Measurements from ENCODE around the gene BTBD18. TPM values are rescaled to one million over a fixed set of nuclear protein-coding genes. Genes with fewer than 3 reads are reported as not detected.

Gene BTBD18
- total and polyA plus RNA-seq, 10 of the 15 experiments (the other 5 are each of a cell fraction or from before 2014, with no cell fraction given), result 0.05 to 0.58 (median 0.19) TPM; not detected in 6

GRCh38 chr11:57712256-57713150 is 39.1 kb downstream of the BTBD18 start, which contains the start of gene TMX2:
TSS of gene TMX2 (plus strand) at chr11:57712593. CDS start at chr11:57712619, 26 bp downstream.
- TSS peak; percentile 76 for BruUV-seq (replicated peaks)
- H3K9ac ChIP-seq (ENCODE audit: control insufficient read depth, insufficient read depth, low read length), result peak within 1 kb of the TSS; percentile 91
- H4K20me1 ChIP-seq (ENCODE audit: control insufficient read depth, insufficient read depth), result no peaks in the 10 kb centered on the region
- no peaks in the 10 kb centered on the region for H3K9me3 ChIP-seq (replicated peaks; ENCODE audit: control insufficient read depth, insufficient read depth, low read length)
- ChIA-PET CTCF (interaction anchor here (0.6 to 3.0 kb wide), 11 partner anchors 39 to 811 kb away, joined by 3 to 28 read pairs (median 3); partner anchors contain the start of genes BTBD18 and UBE2L6), SMC1A (ENCODE audit: uncharacterized antibody, unreplicated experiment) (interaction anchor here (0.6 to 3.6 kb wide), 9 partner anchors 11 to 88 kb away, joined by 3 to 27 read pairs (median 4); partner anchors contain the start of gene SELENOH), RAD21 (ENCODE audit: unreplicated experiment) (interaction anchor here (0.7 to 4.0 kb wide), 6 partner anchors 17 to 145 kb away, joined by 3 to 25 read pairs (median 3); partner anchors contain the start of genes SELENOH and UBE2L6), POLR2A (interaction anchor here (0.6 to 1.5 kb wide), 6 partner anchors 10 to 197 kb away, joined by 3 to 6 read pairs (median 4); partner anchors contain the start of genes SELENOH and SLC43A1)
- no peaks in the 10 kb centered on the region for H3K36me3 ChIP-seq (ENCODE audit: control insufficient read depth in 2 of 2, insufficient read depth in 2 of 2, low read length in 1 of 2)
- no peaks in the 10 kb centered on the region for H3K27me3 ChIP-seq (replicated peaks in 1 of 2; ENCODE audit: control insufficient read depth in 2 of 2, insufficient read depth in 2 of 2, low read length in 1 of 2)
- H3K4me3 ChIP-seq, result peak within 1 kb of the TSS; percentile 97
- 1% methylated on average over 51 of the region's 53 CpGs for WGBS (ENCODE audit: insufficient coverage, insufficient replicate concordance, low lambda C conversion rate, missing lambda C conversion rate)
- H2AFZ ChIP-seq (ENCODE audit: control insufficient read depth, low read depth, low read length), result peak within 1 kb of the TSS; percentile 85
- H3K79me2 ChIP-seq (ENCODE audit: control insufficient read depth, insufficient read depth, low read length), result peaks cover 49% of the 10 kb centered on the region
- intact Hi-C loops (cut with micrococcal nuclease; ENCODE audit: unreplicated experiment) (loop anchor here (1.0 to 5.0 kb wide), 3 partner anchors 29 to 145 kb away; partner anchors contain the start of genes SELENOH and UBE2L6), in situ Hi-C loops (cut with MboI) (no loop called here)
- ATAC-seq, result peak; percentile 95
- peak; percentile 99 for DNase-seq (ENCODE audit: low read depth, low spot score)
- H3K27ac ChIP-seq (ENCODE audit: control insufficient read depth, insufficient read depth), result peak within 1 kb of the TSS; percentile 86
- H3K4me1 ChIP-seq (ENCODE audit: control insufficient read depth, insufficient read depth, low read length), result peaks cover 4% of the 10 kb centered on the region
- FAIRE-seq, result peak; percentile 98
- H3K4me2 ChIP-seq (ENCODE audit: control insufficient read depth, insufficient read depth), result peak within 1 kb of the TSS; percentile 91
- TF ChIP-seq POU2F2 (IDR thresholded peaks at IDR 0.05; ENCODE audit: borderline replicate concordance, low read depth, low read length), result 0 out of 3 replicates have a peak, but pooled peaks have one; percentile 26
- TF ChIP-seq HDGF (IDR thresholded peaks at IDR 0.05), result peak; percentile 77; the same call in 1 of the 2 replicates
- no peak for TF ChIP-seq ZZZ3 (IDR thresholded peaks at IDR 0.05; ENCODE audit: control insufficient read depth, insufficient read length, low read depth)
- TF ChIP-seq RB1 (IDR thresholded peaks at IDR 0.05; ENCODE audit: borderline replicate concordance), result peak; percentile 85; the same call in 1 of the 2 replicates
- peak; percentile 64 for TF ChIP-seq ATF7 (IDR thresholded peaks at IDR 0.05; ENCODE audit: low read depth)
- peak; percentile 7 for TF ChIP-seq KLF5 (IDR thresholded peaks at IDR 0.05; ENCODE audit: partially characterized antibody)
- peak; percentile 73 for TF ChIP-seq SKIL (IDR thresholded peaks at IDR 0.05; ENCODE audit: low read depth, poor library complexity, severe bottlenecking)
- TF ChIP-seq SREBF2 (IDR thresholded peaks at IDR 0.05; ENCODE audit: low read length), result no peak
- TF ChIP-seq POLR2AphosphoS2 (IDR thresholded peaks at IDR 0.05; ENCODE audit: low read depth, low read length), result no peak
- peak; percentile 5; the same call in 1 of the 2 replicates for TF ChIP-seq RFX5 (IDR thresholded peaks at IDR 0.05; ENCODE audit: low read depth, low read length)
- peak; percentile 93 for TF ChIP-seq E2F8 (IDR thresholded peaks at IDR 0.05; ENCODE audit: low read depth, partially characterized antibody)
- TF ChIP-seq, protein P1, sequence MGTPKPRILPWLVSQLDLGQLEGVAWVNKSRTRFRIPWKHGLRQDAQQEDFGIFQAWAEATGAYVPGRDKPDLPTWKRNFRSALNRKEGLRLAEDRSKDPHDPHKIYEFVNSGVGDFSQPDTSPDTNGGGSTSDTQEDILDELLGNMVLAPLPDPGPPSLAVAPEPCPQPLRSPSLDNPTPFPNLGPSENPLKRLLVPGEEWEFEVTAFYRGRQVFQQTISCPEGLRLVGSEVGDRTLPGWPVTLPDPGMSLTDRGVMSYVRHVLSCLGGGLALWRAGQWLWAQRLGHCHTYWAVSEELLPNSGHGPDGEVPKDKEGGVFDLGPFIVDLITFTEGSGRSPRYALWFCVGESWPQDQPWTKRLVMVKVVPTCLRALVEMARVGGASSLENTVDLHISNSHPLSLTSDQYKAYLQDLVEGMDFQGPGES (IDR thresholded peaks at IDR 0.05), result peak; percentile 89
- no peak for TF ChIP-seq KAT2A (conservative IDR thresholded peaks at IDR 0.05; ENCODE audit: control insufficient read depth, low read depth, low read length)
- TF ChIP-seq MTA2 (IDR thresholded peaks at IDR 0.05; ENCODE audit: low read depth), result peak; percentile 91
- TF ChIP-seq MTA3 (IDR thresholded peaks at IDR 0.05; ENCODE audit: borderline replicate concordance, low read length), result no peak
- TF ChIP-seq NFYA (IDR thresholded peaks at IDR 0.05; ENCODE audit: borderline replicate concordance, low read depth, low read length), result peak; percentile 58
- no peak for TF ChIP-seq CBX3 (IDR thresholded peaks at IDR 0.05; ENCODE audit: borderline replicate concordance, low read depth)
